Osteoblast (primary cell): ENCODE data around the gene NFATC3. TPM values are rescaled to one million over a fixed set of nuclear protein-coding genes. Genes with fewer than 3 reads are reported as not detected.

Experiments used
- DNase-seq: peaks from one replicate; pipeline ENCODE4 v3.0.0; 2011; ENCODE audit warnings: low spot score, mixed read lengths; ENCODE audit not compliant: insufficient read length; ENCODE audit errors: missing footprints
- H2AFZ ChIP-seq: 2 replicates; pipeline ENCODE4 v1.6.0; 2011; ENCODE audit warnings: mild to moderate bottlenecking, low read length
- H3K27ac ChIP-seq: 2 replicates; pipeline ENCODE4 v1.5.1; 2011; ENCODE audit warnings: mild to moderate bottlenecking, low read depth, low read length, moderate library complexity
- H3K27me3 ChIP-seq: 2 replicates; pipeline ENCODE4 v1.6.0; 2012; ENCODE audit warnings: mild to moderate bottlenecking, control low read depth, inconsistent platforms, low read length, moderate library complexity; ENCODE audit not compliant: insufficient read depth
- H3K36me3 ChIP-seq: 2 replicates; pipeline ENCODE4 v1.5.1; 2011; ENCODE audit warnings: mild to moderate bottlenecking, low read length, control low read depth, moderate library complexity; ENCODE audit not compliant: insufficient read depth
- H3K4me1 ChIP-seq: 2 replicates; pipeline ENCODE4 v1.5.1; 2011; ENCODE audit warnings: mild to moderate bottlenecking, low read length, control low read depth, moderate library complexity; ENCODE audit not compliant: insufficient read depth
- H3K4me2 ChIP-seq: 2 replicates; pipeline ENCODE4 v1.6.0; 2011; ENCODE audit warnings: mild to moderate bottlenecking, low read length; ENCODE audit not compliant: insufficient read depth
- H3K4me3 ChIP-seq: fragments of 200-600 bp; sonication (generic); 3 replicates; pipeline ENCODE4 v1.5.1; 2012; ENCODE audit warnings: mild to moderate bottlenecking, low read length, inconsistent platforms; ENCODE audit not compliant: insufficient read depth
- H3K79me2 ChIP-seq: 2 replicates; pipeline ENCODE4 v1.6.0; 2012; ENCODE audit warnings: mild to moderate bottlenecking, low read length, control low read depth, inconsistent platforms; ENCODE audit not compliant: insufficient read depth
- H3K9me3 ChIP-seq: 2 replicates; pipeline ENCODE4 v1.5.1; 2011; ENCODE audit warnings: low read depth, low read length, control low read depth
- H4K20me1 ChIP-seq: 2 replicates; pipeline ENCODE4 v1.6.0; 2012; ENCODE audit warnings: mild to moderate bottlenecking, low read length, control low read depth; ENCODE audit not compliant: insufficient read depth
- CTCF ChIP-seq: IDR thresholded peaks from 2 replicates; pipeline ENCODE4 v1.5.1; 2011; ENCODE audit warnings: mild to moderate bottlenecking, low read depth, low read length, moderate library complexity; ENCODE audit errors: extremely low read depth
- total RNA-seq: library from RNA; depleted of rRNA; stranded (reverse); fragments of >200 nt; gene quantifications from 2 replicates; pipeline ENCODE4 v1.2.3, GENCODE V29; 2012

Gene NFATC3
- total RNA-seq, 1 donor = 36.2 TPM

GRCh38 chr16:68041783-68042182, 43.4 kb upstream of the NFATC3 start:
- H3K27me3 ChIP-seq = no peaks in the 10 kb centered on the region
- H3K4me2 ChIP-seq = no peak overlapping the region
- DNase-seq = no peak
- H3K4me1 ChIP-seq = no peaks in the 10 kb centered on the region
- no peak overlapping the region for H3K4me3 ChIP-seq
- H3K79me2 ChIP-seq = no peaks in the 10 kb centered on the region
- peaks cover 3% of the 10 kb centered on the region for H3K36me3 ChIP-seq
- H3K27ac ChIP-seq = no peak overlapping the region
- H3K9me3 ChIP-seq = no peaks in the 10 kb centered on the region
- TF ChIP-seq CTCF = no peak
- no peaks in the 10 kb centered on the region for H4K20me1 ChIP-seq
- no peak overlapping the region for H2AFZ ChIP-seq

- no peak overlapping the region for H2AFZ ChIP-seq
- H3K9me3 ChIP-seq = no peaks in the 10 kb centered on the region
- H4K20me1 ChIP-seq = no peaks in the 10 kb centered on the region
- H3K4me1 ChIP-seq = no peaks in the 10 kb centered on the region
- no peak overlapping the region for H3K27ac ChIP-seq
- H3K27me3 ChIP-seq = no peaks in the 10 kb centered on the region
- TF ChIP-seq CTCF = no peak
- no peak for DNase-seq
- H3K4me2 ChIP-seq = no peak overlapping the region
- no peaks in the 10 kb centered on the region for H3K79me2 ChIP-seq
- H3K4me3 ChIP-seq = no peak overlapping the region
- peaks cover 9% of the 10 kb centered on the region for H3K36me3 ChIP-seq
Observed at GRCh38 chr16:68046106-68046505, 39.1 kb upstream of the NFATC3 start.

- Histone ChIP-seq H3K79me2 (no peaks in the 10 kb centered on the region), H3K9me3 (no peaks in the 10 kb centered on the region), H3K4me2 (no peak overlapping the region), H2AFZ (no peak overlapping the region), H3K27me3 (no peaks in the 10 kb centered on the region), H3K36me3 (peaks cover 7% of the 10 kb centered on the region), H3K4me3 (no peak overlapping the region), H3K27ac (no peak overlapping the region), H4K20me1 (no peaks in the 10 kb centered on the region), H3K4me1 (no peaks in the 10 kb centered on the region)
- DNase-seq = no peak
- no peak for TF ChIP-seq CTCF
Observed at GRCh38 chr16:68047987-68048386, 37.2 kb upstream of the NFATC3 start.

- Histone ChIP-seq H3K4me1 (no peaks in the 10 kb centered on the region), H3K79me2 (no peaks in the 10 kb centered on the region), H3K27ac (no peak overlapping the region), H3K9me3 (no peaks in the 10 kb centered on the region), H3K27me3 (no peaks in the 10 kb centered on the region), H3K4me3 (no peak overlapping the region), H3K36me3 (peaks cover 16% of the 10 kb centered on the region), H4K20me1 (no peaks in the 10 kb centered on the region), H2AFZ (no peak overlapping the region), H3K4me2 (no peak overlapping the region)
- peak; percentile 74 for DNase-seq
- no peak for TF ChIP-seq CTCF
Observed at GRCh38 chr16:68049449-68049848, 35.7 kb upstream of the NFATC3 start.
